Smooth muscle cell (in vitro differentiated cells): ENCODE results near the gene SFI1. TPM values are rescaled to one million over a fixed set of nuclear protein-coding genes. Genes with fewer than 3 reads are reported as not detected.
"Not testable (repeated sequence)": the region's sequence is repeated elsewhere in the genome, so short reads cannot be mapped to it uniquely, and the experiment has no call there.

ENCODE experiments used
- DNase-seq: peaks from one replicate; lab custom pipeline; 2025; ENCODE audit not compliant: unreplicated experiment; lab: John Stamatoyannopoulos, UW
- H2AFZ ChIP-seq: fragments of 200-600 bp; sonication (generic); 2 replicates; pipeline ENCODE4 v1.6.0; 2016; ENCODE audit warnings: antibody characterized with exemption, low read depth, mild to moderate bottlenecking
- H3F3A ChIP-seq: fragments of 200-600 bp; sonication (generic); 2 replicates; pipeline ENCODE4 v1.6.0; 2017; ENCODE audit warnings: antibody characterized with exemption, low read depth
- H3K27ac ChIP-seq: fragments of 200-600 bp; sonication (generic); 2 replicates; pipeline ENCODE4 v1.5.1; 2016; ENCODE audit warnings: low read depth, mild to moderate bottlenecking
- H3K27me3 ChIP-seq: fragments of 200-600 bp; sonication (generic); 2 replicates; pipeline ENCODE4 v1.6.1; 2016; ENCODE audit warnings: low read depth, mild to moderate bottlenecking
- H3K36me3 ChIP-seq: fragments of 200-600 bp; sonication (generic); 2 replicates; pipeline ENCODE4 v1.5.1; 2016; ENCODE audit warnings: low read depth
- H3K4me1 ChIP-seq: fragments of 200-600 bp; sonication (generic); 2 replicates; pipeline ENCODE4 v1.5.1; 2016; ENCODE audit warnings: low read depth
- H3K4me2 ChIP-seq: fragments of 200-600 bp; sonication (generic); 2 replicates; pipeline ENCODE4 v1.6.0; 2016; ENCODE audit warnings: mild to moderate bottlenecking
- H3K4me3 ChIP-seq: fragments of 200-600 bp; sonication (generic); 2 replicates; pipeline ENCODE4 v1.5.1; 2016; ENCODE audit warnings: mild to moderate bottlenecking
- H3K79me2 ChIP-seq: fragments of 200-600 bp; sonication (generic); 2 replicates; pipeline ENCODE4 v1.6.0; 2016; ENCODE audit warnings: low read depth, mild to moderate bottlenecking
- H3K9ac ChIP-seq: fragments of 200-600 bp; sonication (generic); 2 replicates; pipeline ENCODE4 v1.6.0; 2016; ENCODE audit warnings: low read depth
- H3K9me3 ChIP-seq: fragments of 200-600 bp; sonication (generic); replicated peaks from 2 replicates; pipeline ENCODE4 v1.5.1; 2016; ENCODE audit warnings: low read depth
- H4K20me1 ChIP-seq: fragments of 200-600 bp; sonication (generic); 2 replicates; pipeline ENCODE4 v1.6.0; 2016; ENCODE audit warnings: low read depth
- WGBS: methylation state at CpG from one replicate; pipeline ENCODE4 v1.1.7; 2016; ENCODE audit warnings: low lambda C conversion rate; 5-methylcytosine and 5-hydroxymethylcytosine counted together
- polyA plus RNA-seq: library from polyadenylated mRNA; unstranded; fragments of >200 nt; fragmentation: Nextera tagmentation; extraction: Ambion mirVana; gene quantifications from 2 replicates; pipeline ENCODE4 v1.2.1, GENCODE V29; 2016
- total RNA-seq: library from RNA; depleted of rRNA; stranded (reverse); fragments of >200 nt; gene quantifications from 2 replicates; pipeline ENCODE4 v1.2.3, GENCODE V29; 2014
- TF ChIP-seq, protein P1 (sequence below): fragments of 200-600 bp; sonication (generic); IDR thresholded peaks from 2 replicates; pipeline ENCODE4 v1.5.1; 2017; ENCODE audit warnings: borderline replicate concordance, mild to moderate bottlenecking, antibody characterized with exemption; ENCODE audit not compliant: insufficient read depth, poor library complexity, severe bottlenecking

SFI1 gene
- total and polyA plus RNA-seq, 2 experiments from 2014 or later = 8.7 to 26.9 TPM

DNA sequence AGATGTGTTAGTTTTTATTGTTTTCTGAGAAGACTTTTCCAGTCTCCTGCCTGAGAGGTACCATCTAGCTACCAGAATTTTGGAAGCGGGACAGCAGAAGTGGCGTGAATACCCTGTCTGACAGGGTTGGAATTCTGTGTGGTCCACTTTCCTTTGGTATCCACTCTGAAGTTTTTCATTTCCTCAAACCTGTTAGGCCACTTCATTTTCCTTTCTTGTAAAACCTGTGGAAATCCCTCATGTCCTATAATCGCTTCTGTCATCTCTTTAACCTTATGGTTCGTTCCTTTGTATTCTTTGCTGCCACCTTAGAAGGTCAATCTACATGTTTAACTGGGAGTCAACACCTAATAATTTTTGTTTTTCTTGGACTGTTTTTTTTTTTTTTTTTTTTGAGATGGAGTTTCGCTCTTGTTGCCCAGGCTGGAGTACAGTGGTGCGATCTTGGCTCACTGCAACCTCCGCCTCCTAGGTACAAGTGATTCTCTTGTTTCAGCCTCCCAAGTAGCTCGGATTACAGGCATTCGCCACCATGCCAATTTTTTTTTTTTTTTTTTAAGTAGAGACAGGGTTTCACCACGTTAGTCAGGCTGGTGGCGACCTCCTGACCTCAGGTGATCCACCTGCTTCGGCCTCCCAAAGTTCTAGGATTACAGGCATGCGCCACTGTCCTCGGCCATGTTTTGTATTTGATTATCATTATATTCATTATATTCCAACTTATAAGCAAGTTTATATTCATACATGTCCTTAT, 7.1 kb downstream of the SFI1 start:
- Histone ChIP-seq H3F3A (no peaks in the 10 kb centered on the region), H3K4me2 (no peak overlapping the region), H3K27me3 (no peaks in the 10 kb centered on the region), H3K79me2 (no peaks in the 10 kb centered on the region), H2AFZ (no peak overlapping the region), H4K20me1 (no peaks in the 10 kb centered on the region), H3K27ac (no peak overlapping the region), H3K36me3 (no peaks in the 10 kb centered on the region), H3K4me3 (no peak overlapping the region), H3K9me3 (peaks cover 5% of the 10 kb centered on the region), H3K4me1 (no peaks in the 10 kb centered on the region), H3K9ac (no peak overlapping the region)
- WGBS = 86% methylated on average over 14 of the region's 14 CpGs
- DNase-seq = no peak
- TF ChIP-seq, protein P1, sequence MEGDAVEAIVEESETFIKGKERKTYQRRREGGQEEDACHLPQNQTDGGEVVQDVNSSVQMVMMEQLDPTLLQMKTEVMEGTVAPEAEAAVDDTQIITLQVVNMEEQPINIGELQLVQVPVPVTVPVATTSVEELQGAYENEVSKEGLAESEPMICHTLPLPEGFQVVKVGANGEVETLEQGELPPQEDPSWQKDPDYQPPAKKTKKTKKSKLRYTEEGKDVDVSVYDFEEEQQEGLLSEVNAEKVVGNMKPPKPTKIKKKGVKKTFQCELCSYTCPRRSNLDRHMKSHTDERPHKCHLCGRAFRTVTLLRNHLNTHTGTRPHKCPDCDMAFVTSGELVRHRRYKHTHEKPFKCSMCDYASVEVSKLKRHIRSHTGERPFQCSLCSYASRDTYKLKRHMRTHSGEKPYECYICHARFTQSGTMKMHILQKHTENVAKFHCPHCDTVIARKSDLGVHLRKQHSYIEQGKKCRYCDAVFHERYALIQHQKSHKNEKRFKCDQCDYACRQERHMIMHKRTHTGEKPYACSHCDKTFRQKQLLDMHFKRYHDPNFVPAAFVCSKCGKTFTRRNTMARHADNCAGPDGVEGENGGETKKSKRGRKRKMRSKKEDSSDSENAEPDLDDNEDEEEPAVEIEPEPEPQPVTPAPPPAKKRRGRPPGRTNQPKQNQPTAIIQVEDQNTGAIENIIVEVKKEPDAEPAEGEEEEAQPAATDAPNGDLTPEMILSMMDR = no peak

DNA sequence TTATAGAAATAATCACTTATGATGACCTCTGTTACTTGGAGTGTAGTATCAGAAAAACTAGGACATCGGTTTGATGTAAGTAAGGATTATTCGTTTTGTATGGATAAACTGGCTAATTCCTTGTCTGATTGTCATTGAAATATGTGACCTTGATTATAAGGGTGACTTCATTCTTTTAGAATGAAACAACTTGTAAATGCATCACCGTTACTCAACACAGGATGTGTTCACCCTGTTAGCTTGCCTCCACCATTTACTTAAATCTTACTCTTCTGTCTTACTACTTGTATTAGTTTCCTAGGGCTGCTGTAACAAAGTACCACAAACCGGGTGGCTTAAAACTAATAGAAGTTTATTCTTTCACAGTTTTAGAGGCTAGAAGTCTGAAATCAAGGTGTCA, 7.9 kb downstream of the SFI1 start:
- Histone ChIP-seq H3K4me1 (no peaks in the 10 kb centered on the region), H3K36me3 (no peaks in the 10 kb centered on the region), H3K9me3 (peaks cover 5% of the 10 kb centered on the region), H3K79me2 (no peaks in the 10 kb centered on the region), H3K9ac (no peak overlapping the region), H3K27ac (no peak overlapping the region), H4K20me1 (no peaks in the 10 kb centered on the region), H2AFZ (no peak overlapping the region), H3K4me2 (no peak overlapping the region), H3F3A (no peaks in the 10 kb centered on the region), H3K4me3 (no peak overlapping the region), H3K27me3 (no peaks in the 10 kb centered on the region)
- WGBS = 73% methylated on average over 4 of the region's 4 CpGs
- DNase-seq = no peak
- TF ChIP-seq, protein P1 = no peak

DNA sequence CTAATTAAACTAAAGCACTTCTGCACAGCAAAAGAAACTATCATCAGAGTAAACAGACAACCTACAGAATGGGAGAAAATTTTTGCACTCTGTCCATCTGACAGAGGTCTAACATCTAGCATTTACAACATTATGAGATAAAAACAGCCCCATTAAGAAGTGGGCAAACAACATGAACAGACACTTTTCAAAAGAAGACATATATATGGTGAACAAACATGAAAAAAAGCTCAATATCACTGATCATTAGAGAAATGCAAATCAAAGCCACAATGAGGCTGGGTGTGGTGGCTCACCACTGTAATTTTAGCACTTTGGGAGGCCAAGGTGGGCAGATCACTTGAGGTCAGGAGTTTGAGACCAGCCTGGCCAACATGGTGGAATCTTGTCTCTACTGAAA, 11.2 kb downstream of the SFI1 start:
- H2AFZ ChIP-seq, H3K36me3 ChIP-seq, H3K79me2 ChIP-seq, H3K9me3 ChIP-seq, H3K9ac ChIP-seq, H3K27me3 ChIP-seq, H4K20me1 ChIP-seq, H3F3A ChIP-seq, H3K4me2 ChIP-seq, DNase-seq, H3K4me1 ChIP-seq, H3K27ac ChIP-seq, H3K4me3 ChIP-seq: not testable (repeated sequence)

DNA sequence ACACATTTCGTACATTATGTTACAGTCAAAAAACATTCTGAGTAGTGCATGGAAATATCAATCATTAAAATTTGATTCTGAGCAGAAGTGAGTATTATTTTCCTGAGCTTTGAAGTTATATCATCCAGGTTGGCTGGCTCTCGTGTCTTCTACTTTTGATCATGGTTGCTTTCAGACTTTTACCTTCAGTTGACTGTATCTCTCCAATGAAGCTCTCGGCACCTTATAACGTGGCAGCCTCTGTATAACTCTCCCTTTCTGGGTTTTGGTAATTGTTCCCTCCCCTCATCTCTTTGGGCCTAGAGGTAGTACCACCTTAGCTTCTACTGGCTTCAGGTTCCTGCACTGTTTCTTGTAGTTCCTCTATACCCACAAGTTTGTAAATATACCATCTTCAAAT, 12.2 kb downstream of the SFI1 start:
- Histone ChIP-seq H4K20me1 (no peaks in the 10 kb centered on the region), H3K9ac (no peak overlapping the region), H3K9me3 (peaks cover 5% of the 10 kb centered on the region), H2AFZ (no peak overlapping the region), H3K79me2 (no peaks in the 10 kb centered on the region), H3K4me3 (no peak overlapping the region), H3F3A (no peaks in the 10 kb centered on the region), H3K36me3 (no peaks in the 10 kb centered on the region), H3K27me3 (no peaks in the 10 kb centered on the region), H3K27ac (no peak overlapping the region), H3K4me1 (no peaks in the 10 kb centered on the region), H3K4me2 (no peak overlapping the region)
- no peak for DNase-seq
- WGBS = 100% methylated on average over 4 of the region's 4 CpGs
- TF ChIP-seq, protein P1 = no peak
